ENCODE data around the gene IFNG. TPM values are rescaled to one million over a fixed set of nuclear protein-coding genes. Genes with fewer than 3 reads are reported as not detected.

IFNG gene
- total and polyA plus RNA-seq, 2 donors, result 1.2 to 1.9 TPM

GRCh38 chr12:68173792-68174191 is 14.3 kb upstream of the IFNG start:
- Histone ChIP-seq H3K4me3 (ENCODE audit: low read length in 2 of 2) (no peak overlapping the region), H3K4me1 (ENCODE audit: control insufficient read depth in 2 of 2, insufficient read depth in 2 of 2, low read length in 2 of 2) (peaks cover 14 to 21% of the 10 kb centered on the region in 2 donors), H3K9me3 (ENCODE audit: control insufficient read depth in 2 of 2, insufficient read depth in 1 of 2, low read length in 1 of 2) (no peaks in the 10 kb centered on the region), H3K27ac (ENCODE audit: low read depth in 1 of 2, low read length in 1 of 2) (no peak overlapping the region), H3K36me3 (ENCODE audit: control insufficient read depth in 2 of 2, insufficient read depth in 2 of 2, low read length in 1 of 2) (no peaks in the 10 kb centered on the region), H3K27me3 (ENCODE audit: control insufficient read depth in 2 of 2, insufficient read depth in 1 of 2, low read length in 1 of 2) (no peaks in the 10 kb centered on the region)
- DNase-seq (ENCODE audit: low read depth in 6 of 9, low spot score in 9 of 9), result peak in 1 of 9 donors; percentile 25

GRCh38 chr12:68170726-68171125 is 11.2 kb upstream of the IFNG start:
- Histone ChIP-seq H3K27me3 (ENCODE audit: control insufficient read depth in 2 of 2, insufficient read depth in 1 of 2, low read length in 1 of 2) (no peaks in the 10 kb centered on the region), H3K9me3 (ENCODE audit: control insufficient read depth in 2 of 2, insufficient read depth in 1 of 2, low read length in 1 of 2) (no peaks in the 10 kb centered on the region), H3K4me1 (ENCODE audit: control insufficient read depth in 2 of 2, insufficient read depth in 2 of 2, low read length in 2 of 2) (peaks cover 4 to 6% of the 10 kb centered on the region in 2 donors), H3K27ac (ENCODE audit: low read depth in 1 of 2, low read length in 1 of 2) (no peak overlapping the region), H3K36me3 (ENCODE audit: control insufficient read depth in 2 of 2, insufficient read depth in 2 of 2, low read length in 1 of 2) (no peaks in the 10 kb centered on the region), H3K4me3 (ENCODE audit: low read length in 2 of 2) (no peak overlapping the region)
- no peak for DNase-seq (ENCODE audit: low read depth in 6 of 9, low spot score in 9 of 9)
- 96% methylated on average over 2 of the region's 2 CpGs for WGBS

GRCh38 chr12:68169213-68169889 is 9.8 kb upstream of the IFNG start:
- Histone ChIP-seq H3K36me3 (ENCODE audit: control insufficient read depth in 2 of 2, insufficient read depth in 2 of 2, low read length in 1 of 2) (no peaks in the 10 kb centered on the region), H3K4me1 (ENCODE audit: control insufficient read depth in 2 of 2, insufficient read depth in 2 of 2, low read length in 2 of 2) (no peaks in the 10 kb centered on the region), H3K27ac (ENCODE audit: low read depth in 1 of 2, low read length in 1 of 2) (no peak overlapping the region), H3K4me3 (ENCODE audit: low read length in 2 of 2) (no peak overlapping the region), H3K27me3 (ENCODE audit: control insufficient read depth in 2 of 2, insufficient read depth in 1 of 2, low read length in 1 of 2) (no peaks in the 10 kb centered on the region), H3K9me3 (ENCODE audit: control insufficient read depth in 2 of 2, insufficient read depth in 1 of 2, low read length in 1 of 2) (no peaks in the 10 kb centered on the region)
- no peak for DNase-seq (ENCODE audit: low read depth in 6 of 9, low spot score in 9 of 9)
- WGBS, result 97% methylated on average over 1 of the region's 1 CpG

GRCh38 chr12:68166317-68166831 is 6.8 kb upstream of the IFNG start:
- no peak for DNase-seq (ENCODE audit: low read depth in 6 of 9, low spot score in 9 of 9)
- no peaks in the 10 kb centered on the region for H3K4me1 ChIP-seq (ENCODE audit: control insufficient read depth in 2 of 2, insufficient read depth in 2 of 2, low read length in 2 of 2)
- H3K27ac ChIP-seq (ENCODE audit: low read depth in 1 of 2, low read length in 1 of 2), result no peak overlapping the region
- WGBS, result 89% methylated on average over 5 of the region's 5 CpGs
- no peak overlapping the region for H3K4me3 ChIP-seq (ENCODE audit: low read length in 2 of 2)
- no peaks in the 10 kb centered on the region for H3K27me3 ChIP-seq (ENCODE audit: control insufficient read depth in 2 of 2, insufficient read depth in 1 of 2, low read length in 1 of 2)
- no peaks in the 10 kb centered on the region for H3K9me3 ChIP-seq (ENCODE audit: control insufficient read depth in 2 of 2, insufficient read depth in 1 of 2, low read length in 1 of 2)
- no peaks in the 10 kb centered on the region for H3K36me3 ChIP-seq (ENCODE audit: control insufficient read depth in 2 of 2, insufficient read depth in 2 of 2, low read length in 1 of 2)

- no peak for DNase-seq (ENCODE audit: low read depth in 6 of 9, low spot score in 9 of 9)
- Histone ChIP-seq H3K9me3 (ENCODE audit: control insufficient read depth in 2 of 2, insufficient read depth in 1 of 2, low read length in 1 of 2) (no peaks in the 10 kb centered on the region), H3K27me3 (ENCODE audit: control insufficient read depth in 2 of 2, insufficient read depth in 1 of 2, low read length in 1 of 2) (no peaks in the 10 kb centered on the region), H3K4me1 (ENCODE audit: control insufficient read depth in 2 of 2, insufficient read depth in 2 of 2, low read length in 2 of 2) (no peaks in the 10 kb centered on the region), H3K4me3 (ENCODE audit: low read length in 2 of 2) (no peak overlapping the region), H3K36me3 (ENCODE audit: control insufficient read depth in 2 of 2, insufficient read depth in 2 of 2, low read length in 1 of 2) (no peaks in the 10 kb centered on the region), H3K27ac (ENCODE audit: low read depth in 1 of 2, low read length in 1 of 2) (no peak overlapping the region)
- WGBS, result 96% methylated on average over 4 of the region's 4 CpGs
Measured at GRCh38 chr12:68163560-68164081, 4.1 kb upstream of the IFNG start.

- H3K27me3 ChIP-seq (ENCODE audit: control insufficient read depth in 2 of 2, insufficient read depth in 1 of 2, low read length in 1 of 2), result no peaks in the 10 kb centered on the region
- no peaks in the 10 kb centered on the region for H3K9me3 ChIP-seq (ENCODE audit: control insufficient read depth in 2 of 2, insufficient read depth in 1 of 2, low read length in 1 of 2)
- no peak overlapping the region for H3K4me3 ChIP-seq (ENCODE audit: low read length in 2 of 2)
- 91% methylated on average over 2 of the region's 2 CpGs for WGBS
- no peak for DNase-seq (ENCODE audit: low read depth in 6 of 9, low spot score in 9 of 9)
- no peak overlapping the region for H3K27ac ChIP-seq (ENCODE audit: low read depth in 1 of 2, low read length in 1 of 2)
- H3K36me3 ChIP-seq (ENCODE audit: control insufficient read depth in 2 of 2, insufficient read depth in 2 of 2, low read length in 1 of 2), result no peaks in the 10 kb centered on the region
- no peaks in the 10 kb centered on the region for H3K4me1 ChIP-seq (ENCODE audit: control insufficient read depth in 2 of 2, insufficient read depth in 2 of 2, low read length in 2 of 2)
Measured at GRCh38 chr12:68162374-68162773, 2.8 kb upstream of the IFNG start.

GRCh38 chr12:68158432-68158831 is 1.1 kb downstream of the IFNG start:
- Histone ChIP-seq H3K27me3 (ENCODE audit: control insufficient read depth in 2 of 2, insufficient read depth in 1 of 2, low read length in 1 of 2) (no peaks in the 10 kb centered on the region), H3K36me3 (ENCODE audit: control insufficient read depth in 2 of 2, insufficient read depth in 2 of 2, low read length in 1 of 2) (no peaks in the 10 kb centered on the region), H3K9me3 (ENCODE audit: control insufficient read depth in 2 of 2, insufficient read depth in 1 of 2, low read length in 1 of 2) (no peaks in the 10 kb centered on the region), H3K4me1 (ENCODE audit: control insufficient read depth in 2 of 2, insufficient read depth in 2 of 2, low read length in 2 of 2) (no peaks in the 10 kb centered on the region), H3K27ac (ENCODE audit: low read depth in 1 of 2, low read length in 1 of 2) (no peak overlapping the region), H3K4me3 (ENCODE audit: low read length in 2 of 2) (no peak overlapping the region)
- 48% methylated on average over 2 of the region's 2 CpGs for WGBS
- peak in 6 of 9 donors; percentile 28 to 71 (median 44) for DNase-seq (ENCODE audit: low read depth in 6 of 9, low spot score in 9 of 9)

GRCh38 chr12:68157380-68157779 is 2.2 kb downstream of the IFNG start:
- WGBS, result 81% methylated on average over 4 of the region's 4 CpGs

GRCh38 chr12:68156636-68157035 is 2.9 kb downstream of the IFNG start:
- no peaks in the 10 kb centered on the region for H3K4me1 ChIP-seq (ENCODE audit: control insufficient read depth in 2 of 2, insufficient read depth in 2 of 2, low read length in 2 of 2)
- H3K27ac ChIP-seq (ENCODE audit: low read depth in 1 of 2, low read length in 1 of 2), result no peak overlapping the region
- 83% methylated on average over 1 of the region's 1 CpG for WGBS
- H3K27me3 ChIP-seq (ENCODE audit: control insufficient read depth in 2 of 2, insufficient read depth in 1 of 2, low read length in 1 of 2), result no peaks in the 10 kb centered on the region
- no peaks in the 10 kb centered on the region for H3K36me3 ChIP-seq (ENCODE audit: control insufficient read depth in 2 of 2, insufficient read depth in 2 of 2, low read length in 1 of 2)
- DNase-seq (ENCODE audit: low read depth in 6 of 9, low spot score in 9 of 9), result no peak
- no peaks in the 10 kb centered on the region for H3K9me3 ChIP-seq (ENCODE audit: control insufficient read depth in 2 of 2, insufficient read depth in 1 of 2, low read length in 1 of 2)
- no peak overlapping the region for H3K4me3 ChIP-seq (ENCODE audit: low read length in 2 of 2)

More at GRCh38 chr12:68157380-68157779, 2.2 kb downstream of the IFNG start:
- Histone ChIP-seq H3K27ac (ENCODE audit: low read depth in 1 of 2, low read length in 1 of 2) (no peak overlapping the region), H3K9me3 (ENCODE audit: control insufficient read depth in 2 of 2, insufficient read depth in 1 of 2, low read length in 1 of 2) (no peaks in the 10 kb centered on the region), H3K27me3 (ENCODE audit: control insufficient read depth in 2 of 2, insufficient read depth in 1 of 2, low read length in 1 of 2) (no peaks in the 10 kb centered on the region), H3K36me3 (ENCODE audit: control insufficient read depth in 2 of 2, insufficient read depth in 2 of 2, low read length in 1 of 2) (no peaks in the 10 kb centered on the region), H3K4me1 (ENCODE audit: control insufficient read depth in 2 of 2, insufficient read depth in 2 of 2, low read length in 2 of 2) (no peaks in the 10 kb centered on the region), H3K4me3 (ENCODE audit: low read length in 2 of 2) (no peak overlapping the region)
- no peak for DNase-seq (ENCODE audit: low read depth in 6 of 9, low spot score in 9 of 9)

Measured in thymus (tissue), 11 donors.